Neural cell (in vitro differentiated cells): Measurements from ENCODE around the gene SLC25A15. TPM values are rescaled to one million over a fixed set of nuclear protein-coding genes. Genes with fewer than 3 reads are reported as not detected.

ENCODE experiments used
- H2AFZ ChIP-seq: fragments of 200-600, 300-800 bp; sonication (generic), shearing (Covaris generic); 2 replicates; pipeline ENCODE4 v1.6.0; 2014; ENCODE audit warnings: low read depth, mild to moderate bottlenecking, antibody characterized with exemption, low read length, moderate library complexity
- H3F3A ChIP-seq: fragments of 200-600 bp; shearing (Covaris generic); 2 replicates; pipeline ENCODE4 v1.6.1; 2016; ENCODE audit warnings: mild to moderate bottlenecking, moderate library complexity, mixed read lengths, antibody characterized with exemption, low read length; ENCODE audit not compliant: insufficient read depth, poor library complexity, severe bottlenecking
- H3K27ac ChIP-seq: fragments of 200-600, 300-800 bp; sonication (generic), shearing (Covaris generic); 2 replicates; pipeline ENCODE4 v1.5.1; 2014; ENCODE audit warnings: mild to moderate bottlenecking, low read length, moderate library complexity
- H3K27me3 ChIP-seq: fragments of 300-800, 200-600 bp; sonication (generic), shearing (Covaris generic); 2 replicates; pipeline ENCODE4 v1.6.0; 2014; ENCODE audit warnings: mild to moderate bottlenecking, low read depth, low read length, moderate library complexity; ENCODE audit not compliant: insufficient read depth
- H3K36me3 ChIP-seq: fragments of 300-800, 200-600 bp; sonication (generic), shearing (Covaris generic); 2 replicates; pipeline ENCODE4 v1.5.1; 2014; ENCODE audit warnings: mild to moderate bottlenecking, antibody characterized with exemption, low read length, moderate library complexity; ENCODE audit not compliant: insufficient read depth
- H3K4me2 ChIP-seq: fragments of 300-800, 200-600 bp; sonication (generic), shearing (Covaris generic); 2 replicates; pipeline ENCODE4 v1.6.0; 2014; ENCODE audit warnings: mild to moderate bottlenecking, low read length
- H3K4me3 ChIP-seq: fragments of 300-800, 200-600 bp; sonication (generic), shearing (Covaris generic); 2 replicates; pipeline ENCODE4 v1.5.1; 2014; ENCODE audit warnings: mild to moderate bottlenecking, low read length, moderate library complexity
- H3K79me2 ChIP-seq: fragments of 200-600 bp; shearing (Covaris generic); replicated peaks from 2 replicates; pipeline ENCODE4 v1.6.0; 2014; ENCODE audit warnings: mild to moderate bottlenecking, low read length, moderate library complexity; ENCODE audit not compliant: insufficient read depth
- H3K9ac ChIP-seq: fragments of 300-800, 200-600 bp; sonication (generic), shearing (Covaris generic); 2 replicates; pipeline ENCODE4 v1.6.1; 2016; ENCODE audit warnings: mild to moderate bottlenecking, low read length, mixed read lengths
- H3K9me2 ChIP-seq: fragments of 200-600 bp; shearing (Covaris generic); 2 replicates; pipeline ENCODE4 v1.6.1; 2016; ENCODE audit warnings: mild to moderate bottlenecking, low read length, mixed read lengths; ENCODE audit not compliant: insufficient read depth
- H3K9me3 ChIP-seq: fragments of 200-600, 300-800 bp; sonication (generic), shearing (Covaris generic); 2 replicates; pipeline ENCODE4 v1.6.1; 2016; ENCODE audit warnings: mild to moderate bottlenecking, mixed run types, low read length, moderate library complexity, mixed read lengths
- H4K20me1 ChIP-seq: fragments of 200-600 bp; shearing (Covaris generic); 2 replicates; pipeline ENCODE4 v1.6.1; 2016; ENCODE audit warnings: mild to moderate bottlenecking, mixed run types; ENCODE audit not compliant: insufficient read depth
- CTCF ChIP-seq: fragments of 450-650 bp; IDR thresholded peaks from 2 replicates; pipeline ENCODE4 v1.5.1; 2014; ENCODE audit warnings: antibody characterized with exemption, mild to moderate bottlenecking, moderate library complexity; ENCODE audit not compliant: poor library complexity, severe bottlenecking
- EP300 ChIP-seq: fragments of 450-650 bp; conservative IDR thresholded peaks from 2 replicates; pipeline ENCODE4 v1.6.1; 2014; ENCODE audit warnings: antibody characterized with exemption, mild to moderate bottlenecking, moderate library complexity; ENCODE audit not compliant: poor library complexity, severe bottlenecking
- EZH2 ChIP-seq: fragments of 200-600, 300-800 bp; shearing (Covaris generic), sonication (generic); IDR thresholded peaks from 2 replicates; pipeline ENCODE4 v1.6.1; 2014; ENCODE audit warnings: antibody characterized with exemption, low read length, borderline replicate concordance, mild to moderate bottlenecking; ENCODE audit not compliant: insufficient read depth, poor library complexity, severe bottlenecking
- MXI1 ChIP-seq: fragments of 450-650 bp; conservative IDR thresholded peaks from 2 replicates; pipeline ENCODE4 v1.6.1; 2014; ENCODE audit warnings: antibody characterized with exemption, mild to moderate bottlenecking; ENCODE audit not compliant: poor library complexity, severe bottlenecking
- POLR2AphosphoS5 ChIP-seq: IDR thresholded peaks from 2 replicates; pipeline ENCODE4 v1.6.1; 2012
- RAD21 ChIP-seq: fragments of 450-650 bp; conservative IDR thresholded peaks from 2 replicates; pipeline ENCODE4 v1.6.1; 2014; ENCODE audit warnings: antibody characterized with exemption, mild to moderate bottlenecking, moderate library complexity
- REST ChIP-seq: IDR thresholded peaks from 2 replicates; pipeline ENCODE4 v1.6.1; 2012; ENCODE audit warnings: borderline replicate concordance
- SMC3 ChIP-seq: fragments of 450-650 bp; conservative IDR thresholded peaks from 2 replicates; pipeline ENCODE4 v1.6.1; 2014; ENCODE audit warnings: antibody characterized with exemption, mild to moderate bottlenecking, moderate library complexity; ENCODE audit not compliant: poor library complexity
- TAF1 ChIP-seq: IDR thresholded peaks from 2 replicates; pipeline ENCODE4 v1.6.1; 2012; ENCODE audit warnings: low read depth
- polyA plus RNA-seq: library from polyadenylated mRNA; depleted of rRNA; stranded (reverse); fragments of >200 nt; gene quantifications from 2 replicates; pipeline ENCODE4 v1.2.3, GENCODE V29; 2014

The SLC25A15 gene
- polyA plus RNA-seq, 1 donor from 2014 or later: 23.6 TPM

- no peak overlapping the region for H3K4me3 ChIP-seq
- H3K4me2 ChIP-seq: no peak overlapping the region
- no peaks in the 10 kb centered on the region for H4K20me1 ChIP-seq
- H3K27me3 ChIP-seq: no peaks in the 10 kb centered on the region
- H3K9me2 ChIP-seq: no peaks in the 10 kb centered on the region
- peaks cover 7% of the 10 kb centered on the region for H3K79me2 ChIP-seq
- no peak overlapping the region for H3K9ac ChIP-seq
- no peaks in the 10 kb centered on the region for H3K36me3 ChIP-seq
- H3F3A ChIP-seq: no peaks in the 10 kb centered on the region
- H3K27ac ChIP-seq: no peak overlapping the region
- no peaks in the 10 kb centered on the region for H3K9me3 ChIP-seq
- TF ChIP-seq TAF1: no peak
- no peak for TF ChIP-seq SMC3
- TF ChIP-seq MXI1: no peak
- no peak for TF ChIP-seq REST
- TF ChIP-seq EZH2: no peak
- TF ChIP-seq RAD21: no peak
- no peak for TF ChIP-seq CTCF
- TF ChIP-seq EP300: no peak
- no peak for TF ChIP-seq POLR2AphosphoS5
- H2AFZ ChIP-seq: no peak overlapping the region
Observed at GRCh38 chr13:40774672-40775071, 14.7 kb upstream of the SLC25A15 start.

- Histone ChIP-seq H4K20me1 (no peaks in the 10 kb centered on the region), H3F3A (no peaks in the 10 kb centered on the region), H3K27ac (no peak overlapping the region), H2AFZ (no peak overlapping the region), H3K4me2 (no peak overlapping the region), H3K9me3 (no peaks in the 10 kb centered on the region), H3K79me2 (no peaks in the 10 kb centered on the region), H3K9ac (no peak overlapping the region), H3K36me3 (no peaks in the 10 kb centered on the region), H3K4me3 (no peak overlapping the region), H3K9me2 (no peaks in the 10 kb centered on the region), H3K27me3 (no peaks in the 10 kb centered on the region)
- no peak for TF ChIP-seq CTCF
- no peak for TF ChIP-seq EP300
- no peak for TF ChIP-seq TAF1
- no peak for TF ChIP-seq POLR2AphosphoS5
- no peak for TF ChIP-seq REST
- no peak for TF ChIP-seq MXI1
- no peak for TF ChIP-seq SMC3
- TF ChIP-seq EZH2: no peak
- no peak for TF ChIP-seq RAD21
Observed at GRCh38 chr13:40776232-40776631, 13.2 kb upstream of the SLC25A15 start.
